ENCODE measurements around the gene PRELID3B.

The PRELID3B gene

GRCh38 chr20:59010321-59010994 lies 32.1 kb downstream of the PRELID3B start:
- FAIRE-seq, result no peak
- no peak for TF ChIP-seq CTCF (IDR thresholded peaks at IDR 0.05; ENCODE audit: insufficient read depth, missing control alignments)
- DNase-seq (ENCODE audit: insufficient read length, low spot score), result no peak

- no peak for TF ChIP-seq CTCF (IDR thresholded peaks at IDR 0.05; ENCODE audit: insufficient read depth, missing control alignments)
- no peak for FAIRE-seq
- no peak for DNase-seq (ENCODE audit: insufficient read length, low spot score)
Measured at GRCh38 chr20:59008715-59009336, 33.8 kb downstream of the PRELID3B start.

- no peak for TF ChIP-seq CTCF (IDR thresholded peaks at IDR 0.05; ENCODE audit: insufficient read depth, missing control alignments)
- FAIRE-seq (no peak), DNase-seq (ENCODE audit: insufficient read length, low spot score) (no peak)
Measured at GRCh38 chr20:59007665-59008511, 34.7 kb downstream of the PRELID3B start.

GRCh38 chr20:59006864-59007664 lies 35.5 kb downstream of the PRELID3B start, which contains the start of gene CTSZ:
Gene CTSZ (minus strand): TSS chr20:59007254. CDS start chr20:59007128, 126 bp downstream.
- TF ChIP-seq CTCF (IDR thresholded peaks at IDR 0.05; ENCODE audit: insufficient read depth, missing control alignments), result no peak
- no peak for DNase-seq (ENCODE audit: insufficient read length, low spot score)
- no peak for FAIRE-seq

GRCh38 chr20:59006167-59006863 lies 36.3 kb downstream of the PRELID3B start:
- DNase-seq (ENCODE audit: insufficient read length, low spot score) (no peak), FAIRE-seq (no peak)
- TF ChIP-seq CTCF (IDR thresholded peaks at IDR 0.05; ENCODE audit: insufficient read depth, missing control alignments), result no peak

- no peak for FAIRE-seq
- no peak for DNase-seq (ENCODE audit: insufficient read length, low spot score)
- no peak for TF ChIP-seq CTCF (IDR thresholded peaks at IDR 0.05; ENCODE audit: insufficient read depth, missing control alignments)
Measured at GRCh38 chr20:59005523-59006166, 36.9 kb downstream of the PRELID3B start.

Measured in D721Med (cell line).